Mucosa of rectum (tissue), 2 donors: ENCODE measurements around the gene NTSR2.

ENCODE experiments used
- H3K27ac ChIP-seq, 2 donors: one replicate each; pipeline ENCODE4 v1.7.0; 2013; ENCODE audit warnings: inconsistent platforms in 2 of 2, low read depth in 2 of 2, low read length in 2 of 2
- H3K27me3 ChIP-seq, 2 donors: one replicate each; pipeline ENCODE4 v1.7.0; 2013; ENCODE audit warnings: low read length in 2 of 2; ENCODE audit not compliant: control insufficient read depth in 2 of 2, insufficient read depth in 2 of 2
- H3K36me3 ChIP-seq, 2 donors: one replicate each; pipeline ENCODE4 v1.7.0; 2013; ENCODE audit warnings: low read length in 2 of 2; ENCODE audit not compliant: control insufficient read depth in 2 of 2, insufficient read depth in 2 of 2
- H3K4me1 ChIP-seq, 2 donors: one replicate each; pipeline ENCODE4 v1.7.0; 2013; ENCODE audit warnings: low read length in 2 of 2, mild to moderate bottlenecking in 1 of 2; ENCODE audit not compliant: control insufficient read depth in 2 of 2, insufficient read depth in 2 of 2
- H3K4me3 ChIP-seq, 2 donors: one replicate each; pipeline ENCODE4 v1.7.0; 2013; ENCODE audit warnings: low read length in 2 of 2
- H3K9ac ChIP-seq, 2 donors: one replicate each; pipeline ENCODE4 v1.7.0; 2013; ENCODE audit warnings: low read length in 2 of 2, low read depth in 1 of 2, mild to moderate bottlenecking in 1 of 2
- H3K9me3 ChIP-seq, 2 donors: one replicate each; pipeline ENCODE4 v1.7.0; 2013; ENCODE audit warnings: low read length in 2 of 2; ENCODE audit not compliant: control insufficient read depth in 2 of 2
- donor health status: healthy.
- donor health status: Normal muscosa, but diverticular disease.

NTSR2 gene

GRCh38 chr2:11646530-11646929, 23.5 kb downstream of the NTSR2 start:
- Histone ChIP-seq H3K4me3 (no peak overlapping the region), H3K9me3 (no peaks in the 10 kb centered on the region), H3K27me3 (peaks cover 2% of the 10 kb centered on the region in 2 donors), H3K27ac (no peak overlapping the region), H3K9ac (no peak overlapping the region), H3K36me3 (no peaks in the 10 kb centered on the region), H3K4me1 (no peaks in the 10 kb centered on the region)

DNA sequence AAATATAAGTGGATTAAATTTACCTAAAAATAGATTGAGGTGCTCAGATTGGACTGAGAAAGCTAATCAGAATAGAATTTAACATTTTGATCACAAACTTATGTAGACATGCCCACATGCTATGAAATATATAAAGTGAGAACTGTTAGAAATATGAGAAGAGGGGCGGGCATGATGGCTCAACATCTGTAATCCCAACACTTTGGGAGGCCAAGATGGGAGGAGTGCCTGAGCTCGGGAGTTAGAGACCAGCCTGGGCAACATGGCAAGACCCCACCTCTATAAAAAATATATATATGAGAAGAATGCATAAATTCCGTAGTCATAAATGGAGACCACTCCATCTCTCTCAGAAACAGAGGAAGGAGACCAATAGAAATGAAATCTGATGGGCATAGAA, 25.7 kb downstream of the NTSR2 start:
- Histone ChIP-seq H3K36me3 (no peaks in the 10 kb centered on the region), H3K27ac (no peak overlapping the region), H3K9me3 (no peaks in the 10 kb centered on the region), H3K27me3 (peaks cover 2% of the 10 kb centered on the region in 2 donors), H3K4me1 (no peaks in the 10 kb centered on the region), H3K4me3 (no peak overlapping the region), H3K9ac (no peak overlapping the region)

DNA sequence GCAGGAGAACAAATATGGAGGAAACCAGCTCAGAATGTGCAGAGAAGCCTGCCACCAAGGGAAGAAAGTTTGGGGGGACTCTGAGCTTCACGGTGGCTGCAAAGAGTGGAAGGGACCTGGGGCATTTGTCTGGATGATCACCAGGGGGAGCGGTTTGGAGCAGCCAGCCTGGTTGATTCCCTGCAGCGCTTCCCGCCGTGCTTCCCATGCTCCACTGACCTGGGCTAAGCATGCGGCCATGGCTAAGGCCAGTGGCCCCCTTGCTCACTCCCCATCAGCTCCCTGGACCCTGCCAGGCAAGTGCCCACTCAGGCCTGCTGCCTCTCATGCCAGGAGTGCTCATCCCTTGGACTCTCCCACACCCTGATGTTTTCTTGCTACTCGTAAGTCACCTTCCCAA, 27.0 kb downstream of the NTSR2 start:
- no peak overlapping the region for H3K9ac ChIP-seq
- H3K4me1 ChIP-seq = no peaks in the 10 kb centered on the region
- no peaks in the 10 kb centered on the region for H3K9me3 ChIP-seq
- no peak overlapping the region for H3K4me3 ChIP-seq
- no peaks in the 10 kb centered on the region for H3K36me3 ChIP-seq
- H3K27ac ChIP-seq = no peak overlapping the region
- H3K27me3 ChIP-seq = peaks cover 2% of the 10 kb centered on the region in 2 donors

- no peak overlapping the region for H3K9ac ChIP-seq
- H3K9me3 ChIP-seq = no peaks in the 10 kb centered on the region
- H3K27ac ChIP-seq = no peak overlapping the region
- H3K4me1 ChIP-seq = no peaks in the 10 kb centered on the region
- H3K4me3 ChIP-seq = no peak overlapping the region
- peaks cover 0 to 3% of the 10 kb centered on the region in 2 donors for H3K27me3 ChIP-seq
- H3K36me3 ChIP-seq = no peaks in the 10 kb centered on the region
Measured at GRCh38 chr2:11640132-11640531, 29.9 kb downstream of the NTSR2 start.

DNA sequence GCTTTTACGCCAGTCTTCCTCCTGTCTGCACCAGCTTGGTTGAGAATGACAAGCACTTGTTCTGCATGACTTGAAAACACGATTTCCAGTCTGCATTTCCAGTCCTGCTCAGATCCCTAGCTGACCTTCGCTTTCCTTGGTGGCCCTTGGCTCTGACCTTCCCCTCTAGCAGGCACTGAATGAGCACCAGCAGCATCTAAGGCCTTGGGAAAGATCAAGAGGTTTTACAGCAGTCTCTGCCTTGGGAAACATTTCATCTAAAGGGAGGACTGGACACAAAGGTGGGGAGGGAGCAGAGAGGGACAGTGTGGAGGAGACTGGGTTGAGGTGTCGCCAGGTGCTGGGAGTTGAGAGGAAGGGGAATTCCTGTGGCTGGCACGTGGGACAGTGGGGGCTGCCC, 30.5 kb downstream of the NTSR2 start:
- H3K4me1 ChIP-seq = no peaks in the 10 kb centered on the region
- no peak overlapping the region for H3K9ac ChIP-seq
- no peak overlapping the region for H3K27ac ChIP-seq
- H3K9me3 ChIP-seq = no peaks in the 10 kb centered on the region
- peaks cover 0 to 3% of the 10 kb centered on the region in 2 donors for H3K27me3 ChIP-seq
- no peaks in the 10 kb centered on the region for H3K36me3 ChIP-seq
- no peak overlapping the region for H3K4me3 ChIP-seq

- peaks cover 0 to 3% of the 10 kb centered on the region in 2 donors for H3K27me3 ChIP-seq
- H3K9ac ChIP-seq = no peak overlapping the region
- no peak overlapping the region for H3K27ac ChIP-seq
- no peaks in the 10 kb centered on the region for H3K9me3 ChIP-seq
- no peaks in the 10 kb centered on the region for H3K36me3 ChIP-seq
- H3K4me1 ChIP-seq = no peaks in the 10 kb centered on the region
- H3K4me3 ChIP-seq = no peak overlapping the region
Measured at GRCh38 chr2:11637546-11637945, 32.4 kb downstream of the NTSR2 start.

GRCh38 chr2:11636593-11637295, 33.3 kb downstream of the NTSR2 start:
- Histone ChIP-seq H3K27me3 (peaks cover 0 to 3% of the 10 kb centered on the region in 2 donors), H3K9me3 (no peaks in the 10 kb centered on the region), H3K4me3 (no peak overlapping the region), H3K9ac (no peak overlapping the region), H3K4me1 (no peaks in the 10 kb centered on the region), H3K27ac (no peak overlapping the region), H3K36me3 (no peaks in the 10 kb centered on the region)

GRCh38 chr2:11635141-11635540, 34.9 kb downstream of the NTSR2 start:
- Histone ChIP-seq H3K9me3 (no peaks in the 10 kb centered on the region), H3K36me3 (no peaks in the 10 kb centered on the region), H3K27ac (no peak overlapping the region), H3K27me3 (peaks cover 0 to 3% of the 10 kb centered on the region in 2 donors), H3K4me3 (no peak overlapping the region), H3K9ac (no peak overlapping the region), H3K4me1 (no peaks in the 10 kb centered on the region)

DNA sequence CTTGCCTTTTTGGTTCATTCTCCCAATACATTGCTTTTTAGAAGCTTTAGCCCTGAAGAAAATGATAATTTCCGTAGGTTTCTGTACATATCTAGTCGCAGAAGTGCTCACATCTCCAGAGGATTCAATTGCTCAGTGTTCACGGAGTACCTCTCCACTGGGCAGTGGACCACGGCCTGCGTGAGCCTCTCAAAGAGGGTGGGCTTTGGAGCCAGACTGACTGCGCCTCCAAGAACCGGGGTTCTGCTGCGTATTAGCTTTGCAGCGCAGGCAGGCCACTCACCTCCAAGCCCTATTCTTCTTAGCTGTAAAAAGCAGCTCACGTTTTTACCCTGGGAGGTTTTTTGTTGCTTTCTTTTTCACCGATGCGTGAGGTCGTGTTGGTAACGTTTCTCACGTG, 35.4 kb downstream of the NTSR2 start:
- H3K27ac ChIP-seq = no peak overlapping the region
- no peaks in the 10 kb centered on the region for H3K9me3 ChIP-seq
- no peaks in the 10 kb centered on the region for H3K36me3 ChIP-seq
- H3K4me1 ChIP-seq = no peaks in the 10 kb centered on the region
- peaks cover 0 to 3% of the 10 kb centered on the region in 2 donors for H3K27me3 ChIP-seq
- H3K9ac ChIP-seq = no peak overlapping the region
- no peak overlapping the region for H3K4me3 ChIP-seq

GRCh38 chr2:11633923-11634478, 36.0 kb downstream of the NTSR2 start:
- Histone ChIP-seq H3K4me3 (no peak overlapping the region), H3K36me3 (no peaks in the 10 kb centered on the region), H3K9me3 (no peaks in the 10 kb centered on the region), H3K27me3 (peaks cover 0 to 3% of the 10 kb centered on the region in 2 donors), H3K4me1 (no peaks in the 10 kb centered on the region), H3K9ac (no peak overlapping the region), H3K27ac (no peak overlapping the region)
